Islet of Langerhans (tissue), 1 donor: ENCODE results near the gene ACSL1.
A peak's percentile ranks its signal among the peaks of the same experiment; 100 is the strongest.

Experiments used
- FAIRE-seq: peaks from one replicate; lab custom pipeline; 2011; peaks lifted over from hg19 to GRCh38; lab: Jason Lieb, UNC

Gene ACSL1

GRCh38 chr4:184810720-184811119 lies 15.0 kb downstream of the ACSL1 start:
- no peak for FAIRE-seq

- FAIRE-seq: no peak
These were observed 17.1 kb downstream of the ACSL1 start for GRCh38 chr4:184808713-184809050.

GRCh38 chr4:184807797-184808712 lies 17.7 kb downstream of the ACSL1 start:
- FAIRE-seq: no peak

- FAIRE-seq: no peak
These were observed 18.5 kb downstream of the ACSL1 start for GRCh38 chr4:184807256-184807655.

GRCh38 chr4:184806711-184807110 lies 19.1 kb downstream of the ACSL1 start:
- no peak for FAIRE-seq

- no peak for FAIRE-seq
These were observed 19.6 kb downstream of the ACSL1 start for GRCh38 chr4:184806229-184806550.

- no peak for FAIRE-seq
These were observed 20.1 kb downstream of the ACSL1 start for GRCh38 chr4:184805462-184806228.

GRCh38 chr4:184804621-184805020 lies 21.1 kb downstream of the ACSL1 start:
- FAIRE-seq: no peak

GRCh38 chr4:184803874-184804273 lies 21.9 kb downstream of the ACSL1 start:
- FAIRE-seq: no peak

GRCh38 chr4:184803133-184803532 lies 22.6 kb downstream of the ACSL1 start:
- no peak for FAIRE-seq

GRCh38 chr4:184802697-184803015 lies 23.1 kb downstream of the ACSL1 start:
- FAIRE-seq: no peak

GRCh38 chr4:184801781-184802696 lies 23.7 kb downstream of the ACSL1 start:
- FAIRE-seq: no peak

GRCh38 chr4:184798504-184798903 lies 27.3 kb downstream of the ACSL1 start:
- no peak for FAIRE-seq

- no peak for FAIRE-seq
These were observed 28.9 kb downstream of the ACSL1 start for GRCh38 chr4:184796906-184797305.

- FAIRE-seq: peak; percentile 100
These were observed 30.4 kb downstream of the ACSL1 start for GRCh38 chr4:184795214-184795844.

GRCh38 chr4:184794470-184794869 lies 31.3 kb downstream of the ACSL1 start:
- FAIRE-seq: no peak

GRCh38 chr4:184793735-184794355 lies 31.9 kb downstream of the ACSL1 start:
- FAIRE-seq: no peak

- FAIRE-seq: peak; percentile 64
These were observed 32.7 kb downstream of the ACSL1 start for GRCh38 chr4:184792950-184793555.

- FAIRE-seq: no peak
These were observed 33.4 kb downstream of the ACSL1 start for GRCh38 chr4:184792334-184792733.

GRCh38 chr4:184790826-184791225 lies 34.9 kb downstream of the ACSL1 start:
- no peak for FAIRE-seq

- no peak for FAIRE-seq
These were observed 37.8 kb downstream of the ACSL1 start for GRCh38 chr4:184787766-184788503.
